Keratinocyte (primary cell): Measurements from ENCODE around the gene RFX8. TPM values are rescaled to one million over a fixed set of nuclear protein-coding genes. Genes with fewer than 3 reads are reported as not detected.
A peak's percentile ranks its signal among the peaks of the same experiment; 100 is the strongest.

Experiments
- DNase-seq: peaks from one replicate; pipeline ENCODE4 v3.0.0-alpha.2; 2011; ENCODE audit warnings: low read depth, missing footprints, low spot score
- FAIRE-seq: peaks from 2 replicates; lab custom pipeline; 2011; peaks lifted over from hg19 to GRCh38; lab: Jason Lieb, UNC
- H2AFZ ChIP-seq: 2 replicates; pipeline ENCODE4 v1.6.0; 2012; ENCODE audit warnings: low read length, control low read depth, inconsistent platforms; ENCODE audit not compliant: control insufficient read depth
- H3K27ac ChIP-seq: 2 replicates; pipeline ENCODE4 v1.5.1; 2011; ENCODE audit warnings: low read length; ENCODE audit not compliant: control insufficient read depth, insufficient read depth
- H3K27me3 ChIP-seq: 3 replicates; pipeline ENCODE4 v1.6.0; 2011; ENCODE audit warnings: low read length; ENCODE audit not compliant: control insufficient read depth, insufficient read depth; ENCODE audit errors: extremely low read depth
- H3K36me3 ChIP-seq, 2 experiments: 2 replicates in 1 of 2; 3 replicates in 1 of 2; pipeline ENCODE4 v1.5.1; 2011; ENCODE audit warnings: low read length in 2 of 2, mild to moderate bottlenecking in 1 of 2; ENCODE audit not compliant: control insufficient read depth in 2 of 2, insufficient read depth in 2 of 2; ENCODE audit errors: extremely low read depth in 1 of 2
- H3K4me1 ChIP-seq: 3 replicates; pipeline ENCODE4 v1.5.1; 2011; ENCODE audit warnings: low read length; ENCODE audit not compliant: control insufficient read depth, insufficient read depth; ENCODE audit errors: extremely low read depth
- H3K4me2 ChIP-seq: 3 replicates; pipeline ENCODE4 v1.6.0; 2011; ENCODE audit warnings: low read depth, low read length; ENCODE audit not compliant: control insufficient read depth, insufficient read depth; ENCODE audit errors: extremely low read depth
- H3K4me3 ChIP-seq, 3 experiments: fragments of 200-600 bp in 1 of 3; sonication (generic) in 1 of 3; 2 replicates in 2 of 3; 3 replicates in 1 of 3; pipeline ENCODE4 v1.5.1; 2011 to 2016; ENCODE audit warnings: low read length in 3 of 3, mild to moderate bottlenecking in 3 of 3, control low read depth in 2 of 3, inconsistent platforms in 1 of 3, low read depth in 1 of 3, mixed read lengths in 1 of 3, mixed run types in 1 of 3, moderate library complexity in 1 of 3; ENCODE audit not compliant: control insufficient read depth in 2 of 3, insufficient read depth in 2 of 3; ENCODE audit errors: extremely low read depth in 1 of 3
- H3K79me2 ChIP-seq: 2 replicates; pipeline ENCODE4 v1.6.0; 2012; ENCODE audit warnings: low read length; ENCODE audit not compliant: control insufficient read depth, insufficient read depth
- H3K9ac ChIP-seq: 3 replicates; pipeline ENCODE4 v1.6.0; 2011; ENCODE audit warnings: low read length; ENCODE audit not compliant: control insufficient read depth, insufficient read depth; ENCODE audit errors: extremely low read depth
- H3K9me1 ChIP-seq: 3 replicates; pipeline ENCODE4 v1.6.0; 2011; ENCODE audit warnings: low read length; ENCODE audit not compliant: control insufficient read depth, insufficient read depth; ENCODE audit errors: extremely low read depth
- H3K9me3 ChIP-seq: 2 replicates; pipeline ENCODE4 v1.5.1; 2012; ENCODE audit warnings: low read depth, low read length; ENCODE audit not compliant: control insufficient read depth
- H4K20me1 ChIP-seq: 3 replicates; pipeline ENCODE4 v1.6.0; 2011; ENCODE audit warnings: low read length; ENCODE audit not compliant: control insufficient read depth, insufficient read depth; ENCODE audit errors: extremely low read depth
- CTCF ChIP-seq, 3 experiments: IDR thresholded peaks in 1 of 3; conservative IDR thresholded peaks in 1 of 3; optimal IDR thresholded peaks in 1 of 3; 2 replicates in 2 of 3; 3 replicates in 1 of 3; pipeline versions ENCODE3 to v1.5.1; 2011; ENCODE audit warnings: low read length in 3 of 3, mild to moderate bottlenecking in 3 of 3, moderate library complexity in 2 of 3, control low read depth in 1 of 3, inconsistent platforms in 1 of 3; ENCODE audit not compliant: insufficient read depth in 2 of 3; ENCODE audit errors: extremely low read depth in 1 of 3
- EZH2 ChIP-seq: IDR thresholded peaks from one replicate; pipeline ENCODE4 v1.6.1; 2012; ENCODE audit warnings: inconsistent platforms, mild to moderate bottlenecking, low read length, moderate library complexity
- dilution Hi-C: fragments of 300-500 bp; cut with MboI; formaldehyde crosslinking; loops from one replicate; pipeline ENCODE4 v1.7.0; 2020; ENCODE audit warnings: low sequenced_read_pairs; ENCODE audit not compliant: extremely low pct_ligation_motif_present
- polyA plus RNA-seq, 5 experiments: library from polyadenylated mRNA; depleted of rRNA in 3 of 5; stranded (reverse) in 3 of 5; stranded (forward) in 1 of 5; unstranded in 1 of 5; fragments of >200 nt; gene quantifications; 1 replicate in 1 of 5; 2 replicates in 3 of 5; 3 replicates in 1 of 5; pipeline versions ENCODE4 v1.2.1 to v1.2.3, GENCODE V29; 2011 to 2012; ENCODE audit warnings: missing spikeins in 2 of 5, low read depth in 1 of 5, low replicate concordance in 1 of 5

RFX8 gene
- polyA plus RNA-seq, 1 donor (not counting 4 experiments of a cell fraction or from before 2014, with no cell fraction given) = 0.05 TPM

- Histone ChIP-seq H3K36me3 (no peaks in the 10 kb centered on the region), H4K20me1 (no peaks in the 10 kb centered on the region), H3K4me3 (no peak overlapping the region), H3K27ac (peak overlapping the region; percentile 82), H3K4me2 (peak overlapping the region; percentile 44), H3K4me1 (peaks cover 39% of the 10 kb centered on the region), H3K79me2 (no peaks in the 10 kb centered on the region), H3K9me1 (no peaks in the 10 kb centered on the region), H3K9me3 (no peaks in the 10 kb centered on the region), H3K9ac (no peak overlapping the region), H2AFZ (peak overlapping the region; percentile 67), H3K27me3 (no peaks in the 10 kb centered on the region)
- no peak for TF ChIP-seq CTCF (optimal IDR thresholded peaks at IDR 0.05 in 1 of 3, IDR thresholded peaks at IDR 0.05 in 1 of 3, conservative IDR thresholded peaks at IDR 0.05 in 1 of 3; ENCODE audit: extremely low read depth in 1 of 3, insufficient read depth in 2 of 3, low read length in 3 of 3)
- TF ChIP-seq EZH2 = no peak
- dilution Hi-C loops = no loop called here
- DNase-seq = no peak
- peak; percentile 29 for FAIRE-seq
These were observed 113.4 kb downstream of the RFX8 start for GRCh38 chr2:101361522-101361921.

- no peak for TF ChIP-seq EZH2
- TF ChIP-seq CTCF (optimal IDR thresholded peaks at IDR 0.05 in 1 of 3, IDR thresholded peaks at IDR 0.05 in 1 of 3, conservative IDR thresholded peaks at IDR 0.05 in 1 of 3; ENCODE audit: extremely low read depth in 1 of 3, insufficient read depth in 2 of 3, low read length in 3 of 3) = no peak
- no peaks in the 10 kb centered on the region for H3K9me3 ChIP-seq
- no peak overlapping the region for H3K9ac ChIP-seq
- peak overlapping the region; percentile 82 for H3K27ac ChIP-seq
- no peaks in the 10 kb centered on the region for H3K27me3 ChIP-seq
- no peak for DNase-seq
- H3K4me3 ChIP-seq = no peak overlapping the region
- dilution Hi-C loops = no loop called here
- H2AFZ ChIP-seq = peak overlapping the region; percentile 67
- FAIRE-seq = no peak
- no peaks in the 10 kb centered on the region for H3K36me3 ChIP-seq
- H3K4me1 ChIP-seq = peaks cover 43% of the 10 kb centered on the region
- H4K20me1 ChIP-seq = no peaks in the 10 kb centered on the region
- H3K4me2 ChIP-seq = peak overlapping the region; percentile 44
- H3K79me2 ChIP-seq = no peaks in the 10 kb centered on the region
- no peaks in the 10 kb centered on the region for H3K9me1 ChIP-seq
These were observed 113.8 kb downstream of the RFX8 start for GRCh38 chr2:101361121-101361520.
